NCI-H146 (cell line): ENCODE data around the gene FAM47E.

ENCODE experiments used
- DNase-seq: peaks from one replicate; lab custom pipeline; 2025; lab: John Stamatoyannopoulos, UW

Gene FAM47E, protein sequence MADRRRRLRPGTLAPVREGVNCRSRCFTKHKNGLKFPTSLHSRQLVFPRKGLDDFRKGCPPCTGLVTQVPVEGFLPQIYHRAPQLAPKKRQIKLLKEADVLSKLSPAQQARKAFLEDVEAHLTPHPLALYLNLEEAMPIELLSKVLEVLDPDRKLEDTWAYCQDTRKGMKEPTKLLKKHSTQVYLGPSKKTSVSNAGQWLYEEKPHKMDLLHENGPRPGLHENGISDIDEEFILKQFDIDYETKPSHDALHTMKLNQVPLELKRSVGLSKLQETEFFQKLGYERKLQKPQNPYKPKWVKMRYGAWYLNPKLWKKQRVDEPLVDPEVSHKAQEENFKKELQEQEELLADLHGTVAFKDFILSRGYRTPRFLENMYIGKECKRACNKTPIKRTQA

GRCh38 chr4:76251441-76252270 is at the start of gene FAM47E:
Gene FAM47E, plus strand, starts transcription at chr4:76251721. Its CDS starts 26 bp downstream, at chr4:76251747.
- DNase-seq: peak; percentile 96

GRCh38 chr4:76203541-76203940 is 48.0 kb upstream of the FAM47E start:
- DNase-seq: no peak

GRCh38 chr4:76204936-76205335 is 46.6 kb upstream of the FAM47E start:
- no peak for DNase-seq

DNA sequence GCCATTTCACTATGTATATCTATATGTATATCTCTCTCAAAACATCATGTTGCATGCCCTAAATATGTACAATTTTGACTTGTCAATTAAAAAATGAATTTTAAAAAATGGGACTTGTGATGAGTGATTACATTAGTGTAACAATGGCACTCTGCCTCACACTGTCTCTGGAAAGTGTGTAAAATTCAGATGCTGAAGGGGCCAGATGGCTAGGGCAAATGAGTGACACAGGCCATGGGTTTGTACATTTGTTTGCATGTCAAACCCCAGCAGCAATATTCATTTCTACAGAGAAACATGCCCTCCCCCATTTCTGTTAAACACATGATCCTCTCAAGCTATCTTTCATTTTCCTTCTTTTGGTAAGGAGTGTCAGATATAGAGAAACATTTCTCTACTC is 46.0 kb upstream of the FAM47E start:
- DNase-seq: no peak

GRCh38 chr4:76206222-76206942 is 45.1 kb upstream of the FAM47E start:
- DNase-seq: no peak

DNA sequence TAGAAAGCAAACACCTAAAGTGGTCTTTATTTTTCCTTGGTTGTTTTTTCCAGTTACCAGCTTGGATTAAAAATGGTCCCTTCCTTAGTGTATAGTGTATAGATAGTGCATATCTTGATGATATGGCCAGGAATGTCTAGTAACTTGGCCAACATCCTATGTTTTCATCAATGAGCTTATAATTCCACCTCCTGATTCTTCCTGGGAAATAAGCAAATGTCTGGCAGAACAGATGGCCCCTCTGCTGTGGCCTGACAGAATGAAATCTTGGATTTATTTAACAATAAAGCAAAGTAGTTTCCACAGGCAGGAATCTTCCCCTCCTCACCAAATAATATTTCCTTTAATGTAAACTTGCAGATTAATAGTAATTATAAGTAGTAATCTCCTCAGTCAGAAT is 44.0 kb upstream of the FAM47E start:
- no peak for DNase-seq

- DNase-seq: no peak
Measured at GRCh38 chr4:76208005-76208765, 43.3 kb upstream of the FAM47E start.

DNA sequence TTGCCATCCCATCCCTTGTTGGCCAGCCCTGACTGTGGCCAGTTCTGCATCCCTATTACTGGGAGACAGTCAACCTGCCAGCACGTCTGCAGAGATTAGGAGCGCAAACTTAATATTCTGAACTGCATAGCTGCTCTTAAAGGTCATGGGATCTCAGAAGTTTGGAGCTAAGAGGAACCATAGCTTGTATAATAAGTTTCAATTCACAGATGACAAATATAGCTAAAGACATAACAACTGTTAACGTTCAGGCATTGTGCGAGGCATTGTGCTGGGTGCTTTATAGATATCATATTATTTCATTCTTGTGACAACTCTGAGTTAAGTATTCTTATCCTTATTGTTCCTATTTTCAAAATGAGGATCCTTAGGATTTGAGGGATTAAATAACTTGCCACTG is 41.6 kb upstream of the FAM47E start:
- no peak for DNase-seq

GRCh38 chr4:76210452-76210851 is 41.1 kb upstream of the FAM47E start:
- DNase-seq: no peak

- DNase-seq: no peak
Measured at GRCh38 chr4:76211769-76212708, 39.5 kb upstream of the FAM47E start.

DNA sequence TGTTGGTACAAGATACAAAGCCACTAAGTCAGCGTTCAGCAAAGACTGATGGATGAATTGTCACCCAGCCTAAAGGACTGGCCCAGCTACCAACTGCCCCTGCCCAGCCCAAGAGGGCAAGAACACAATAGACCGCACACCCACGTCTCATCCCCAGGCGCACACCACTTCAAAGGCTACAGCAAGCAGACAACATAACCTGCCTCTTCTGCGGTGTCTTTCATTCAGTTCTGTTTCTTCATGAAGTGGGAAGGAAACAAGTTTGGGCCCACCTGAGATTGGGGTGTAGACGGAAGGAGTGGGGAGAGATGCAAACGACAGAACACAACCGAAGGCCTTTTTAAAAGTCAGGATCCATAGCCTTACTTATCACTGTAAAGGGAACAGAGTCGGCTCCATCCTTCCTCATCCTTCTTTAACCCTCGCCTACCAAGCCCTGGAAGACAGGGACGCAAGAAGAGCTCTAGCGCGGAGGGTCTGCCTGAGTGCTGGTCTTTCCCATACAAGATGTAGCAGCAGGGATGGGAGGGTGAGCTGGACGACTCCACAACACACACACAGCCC is 38.6 kb upstream of the FAM47E start:
- peak; percentile 27 for DNase-seq

DNA sequence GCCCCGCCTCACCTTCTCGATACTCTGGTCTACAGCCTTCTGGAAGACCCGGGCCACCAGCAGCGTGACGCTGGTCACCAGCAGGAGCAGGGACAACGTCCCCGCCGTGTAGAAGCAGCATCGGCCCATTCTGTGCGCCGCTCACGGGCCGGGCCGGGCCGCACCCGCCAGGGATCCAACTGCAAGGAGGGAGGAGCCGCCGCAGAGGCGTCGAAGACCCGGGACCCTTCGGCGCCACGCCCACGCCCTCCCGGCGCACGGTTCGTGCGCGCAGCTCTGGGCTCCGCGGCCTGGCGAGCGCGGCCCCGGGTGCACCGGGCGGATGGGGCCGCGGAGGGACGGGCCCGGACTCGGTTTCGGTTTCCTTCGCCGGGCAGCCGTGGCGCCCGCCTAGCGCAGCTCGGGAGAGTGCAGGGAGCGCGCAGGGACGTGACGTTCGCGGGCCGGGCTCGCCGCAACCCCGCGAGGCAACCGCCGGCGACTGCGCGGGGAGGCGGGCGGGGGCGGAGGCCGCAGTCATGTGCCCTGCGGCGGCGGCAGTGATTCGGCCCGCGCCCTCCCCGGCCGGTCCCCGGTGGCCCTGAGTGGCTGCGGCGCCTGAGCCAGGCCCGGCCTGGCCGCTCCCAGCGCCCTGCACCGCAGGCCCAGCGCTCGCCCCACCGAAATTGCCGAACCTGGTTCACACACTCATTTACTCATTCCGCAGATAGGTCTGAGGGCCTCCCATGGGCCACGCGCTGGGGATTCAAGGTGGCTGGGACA is 37.9 kb upstream of the FAM47E start, which contains the start of gene SCARB2:
SCARB2 (minus strand) TSS at position 410 of the 762 bp plus-strand sequence; CDS start at position 129, 281 bp downstream.
- DNase-seq: peak; percentile 85

- peak; percentile 50 for DNase-seq
Measured at GRCh38 chr4:76214177-76214675, 37.3 kb upstream of the FAM47E start.

DNA sequence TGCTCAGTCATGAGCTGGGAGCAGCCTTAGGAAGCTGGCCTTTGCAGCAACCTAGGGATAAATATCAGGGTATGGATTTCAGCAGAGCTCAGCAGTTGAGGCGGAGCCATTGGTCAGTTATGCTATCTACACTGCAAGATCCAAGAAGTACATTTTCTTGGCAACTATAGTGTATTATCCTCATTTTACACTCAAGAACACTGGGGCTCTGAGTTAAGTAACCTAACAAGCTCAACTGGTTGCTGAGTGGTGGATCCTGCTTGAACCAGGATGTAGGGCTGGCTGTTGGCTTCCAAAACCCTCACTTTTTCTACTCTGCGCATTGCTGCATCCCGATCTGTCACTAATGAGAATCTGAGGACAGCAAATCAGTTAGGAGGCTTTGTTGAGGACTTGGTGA is 36.4 kb upstream of the FAM47E start:
- no peak for DNase-seq

DNA sequence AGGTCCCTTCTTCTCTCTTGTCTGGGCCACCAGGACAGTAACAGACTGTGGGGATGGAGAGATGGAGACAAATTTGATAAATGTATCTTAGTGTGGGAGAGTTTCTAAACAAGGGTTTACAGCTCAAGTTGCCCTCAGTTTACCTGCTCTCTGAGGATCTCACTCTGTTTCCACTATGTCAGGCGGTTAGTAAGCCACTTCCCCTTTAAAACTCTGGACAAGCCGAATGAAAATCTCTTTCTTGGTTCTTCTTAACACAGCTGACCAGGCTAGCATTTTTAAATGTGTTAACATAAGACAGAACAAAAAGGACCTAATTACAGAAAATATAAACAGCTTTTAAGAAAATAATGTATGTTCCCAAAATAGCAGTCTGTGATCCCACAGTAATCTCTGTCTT is 35.0 kb upstream of the FAM47E start:
- DNase-seq: no peak

- DNase-seq: peak; percentile 13
Measured at GRCh38 chr4:76216975-76217814, 34.3 kb upstream of the FAM47E start.

DNA sequence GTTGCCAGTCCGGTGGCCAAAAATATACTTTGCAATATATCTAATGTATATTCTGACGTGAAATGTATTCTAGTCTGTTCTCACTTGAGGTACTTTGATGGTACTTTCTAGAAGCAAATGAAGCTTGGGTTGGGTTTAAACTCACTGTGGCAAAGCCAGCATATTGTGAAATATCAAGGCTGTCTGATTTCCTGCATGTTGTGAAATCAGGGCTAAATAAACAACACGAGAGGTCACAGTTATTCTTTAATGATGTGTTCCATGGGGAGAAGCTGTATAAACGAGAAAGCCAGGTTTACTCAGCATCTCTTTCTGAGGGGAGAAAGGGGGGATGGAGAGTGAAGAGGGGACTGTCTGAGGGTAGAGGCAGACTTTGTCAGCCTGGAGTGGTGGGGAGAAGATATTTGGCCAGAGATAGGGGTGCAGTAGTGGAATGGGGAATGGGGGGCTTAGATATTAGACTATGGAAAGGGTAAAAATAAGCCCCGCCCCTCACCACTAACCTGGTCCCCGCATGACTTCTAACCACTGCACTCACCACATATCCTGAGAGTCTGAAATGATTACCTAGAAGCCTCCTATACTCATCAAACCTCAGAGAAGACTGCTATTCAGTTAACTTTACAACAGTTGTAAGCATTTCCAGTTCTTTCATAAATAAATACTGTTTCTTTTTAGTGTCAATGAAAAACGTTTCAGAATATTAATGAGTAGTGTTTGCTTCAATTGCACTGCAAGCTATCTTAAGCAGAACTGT is 32.0 kb upstream of the FAM47E start:
- DNase-seq: no peak
